Measurements from ENCODE around the gene GAS2.

- TF ChIP-seq CTCF (IDR thresholded peaks at IDR 0.05) (peak in 6 of 7 experiments; percentile 20 to 78 (median 68)), POLR2A (IDR thresholded peaks at IDR 0.05) (no peak)
Observed at GRCh38 chr11:22670830-22671229, 4.4 kb downstream of the GAS2 start.

Data from body of pancreas (tissue), 4 donors.